ENCODE results near the gene PTDSS2. TPM values are rescaled to one million over a fixed set of nuclear protein-coding genes. Genes with fewer than 3 reads are reported as not detected.

Gene PTDSS2
- total and polyA plus RNA-seq, 2 of the 4 experiments (the other 2 are of a cell fraction) = 23.5 to 26.6 TPM

GRCh38 chr11:462107-462890 is 12.2 kb downstream of the PTDSS2 start:
- CTCF ChIA-PET = no interaction called here
- POLR2A ChIA-PET (ENCODE audit: unreplicated experiment) = no interaction called here
- no peak overlapping the region for H2AK9ac ChIP-seq (replicated peaks; ENCODE audit: low read depth, low read length, poor library complexity)
- H2AFZ ChIP-seq (replicated peaks; ENCODE audit: low read length, poor library complexity) = peak overlapping the region; percentile 21
- no peak overlapping the region for H4K8ac ChIP-seq (ENCODE audit: low read depth in 2 of 2, low read length in 2 of 2)
- no peak overlapping the region for H2AK5ac ChIP-seq (ENCODE audit: low read depth, low read length)
- H3K9me1 ChIP-seq (ENCODE audit: insufficient read depth, low read length) = 0 out of 2 replicates have a peak, but pooled peaks cover 7% of the 10 kb centered on the region
- no peak overlapping the region for H2BK20ac ChIP-seq (ENCODE audit: low read depth, low read length)
- WGBS, 2 experiments (ENCODE audit: extremely low coverage in 2 of 2, insufficient read length in 1 of 2) = 100% methylated on average over 6 of the region's 16 CpGs; no CpG with 5 or more reads in 1 of the 2 experiments
- no peak overlapping the region for H3K4me3 ChIP-seq (ENCODE audit: insufficient read depth, low read depth, low read length)
- ATAC-seq (ENCODE audit: low read depth) (no peak), DNase-seq (no peak)
- in situ Hi-C loops (cut with MboI; ENCODE audit: low sequenced_read_pairs) = no loop called here
- no peaks in the 10 kb centered on the region for H3K4me1 ChIP-seq (ENCODE audit: control insufficient read depth, insufficient read depth, low read length)
- intact Hi-C loops (cut with micrococcal nuclease) = no loop called here
- peaks cover 8 to 51% of the 10 kb centered on the region in 2 experiments for H3K79me1 ChIP-seq (ENCODE audit: low read depth in 1 of 2, low read length in 2 of 2)
- no peak for TF ChIP-seq POLR2A (IDR thresholded peaks at IDR 0.05; ENCODE audit: low read depth, low read length)
- TF ChIP-seq USF2 (IDR thresholded peaks at IDR 0.05; ENCODE audit: low read depth, low read length) = no peak
- no peak for TF ChIP-seq SMC3 (IDR thresholded peaks at IDR 0.05; ENCODE audit: low read depth, low read length)
- no peak for TF ChIP-seq RCOR1 (IDR thresholded peaks at IDR 0.05; ENCODE audit: insufficient replicate concordance, low read length)
- TF ChIP-seq ELK1 (IDR thresholded peaks at IDR 0.05; ENCODE audit: borderline replicate concordance, low read depth, low read length) = no peak
- no peak for TF ChIP-seq RFX5 (IDR thresholded peaks at IDR 0.05; ENCODE audit: low read depth, low read length)
- TF ChIP-seq FOS (IDR thresholded peaks at IDR 0.05; ENCODE audit: low read depth, low read length) = no peak
- no peak for TF ChIP-seq MAZ (IDR thresholded peaks at IDR 0.05; ENCODE audit: borderline replicate concordance, low read depth, low read length)
- TF ChIP-seq NFE2L2 (IDR thresholded peaks at IDR 0.05; ENCODE audit: low read depth, low read length) = no peak
- TF ChIP-seq CHD1 (IDR thresholded peaks at IDR 0.05; ENCODE audit: low read depth, low read length) = no peak
- no peak for TF ChIP-seq CTCF (conservative IDR thresholded peaks at IDR 0.05; ENCODE audit: low read depth, low read length)
- no peak for TF ChIP-seq MAFK (IDR thresholded peaks at IDR 0.05; ENCODE audit: low read depth, low read length)
- no peak for TF ChIP-seq CEBPB (IDR thresholded peaks at IDR 0.05; ENCODE audit: low read depth, low read length)
- no peak for TF ChIP-seq BHLHE40 (IDR thresholded peaks at IDR 0.05; ENCODE audit: low read depth, low read length)
- no peak for TF ChIP-seq MXI1 (IDR thresholded peaks at IDR 0.05; ENCODE audit: borderline replicate concordance, low read depth, low read length)
- H4K20me1 ChIP-seq (ENCODE audit: insufficient read depth, low read length) = peaks cover 19% of the 10 kb centered on the region
- H2BK5ac ChIP-seq (ENCODE audit: low read depth, low read length, poor library complexity, severe bottlenecking) = no peak overlapping the region
- H3K27me3 ChIP-seq (ENCODE audit: control insufficient read depth, insufficient read depth, low read length) = no peaks in the 10 kb centered on the region
- H3K56ac ChIP-seq (ENCODE audit: extremely low read depth, insufficient read depth, low read length) = no peak overlapping the region
- H4K5ac ChIP-seq (ENCODE audit: low read depth, low read length) = no peak overlapping the region
- H2BK15ac ChIP-seq (ENCODE audit: low read depth, low read length) = no peak overlapping the region
- no peak overlapping the region for H3K18ac ChIP-seq (ENCODE audit: low read depth, low read length)
- dilution Hi-C loops (cut with HindIII; ENCODE audit: low sequenced_read_pairs, unreplicated experiment) = no loop called here
- no peak overlapping the region for H3K4me2 ChIP-seq (ENCODE audit: low read depth, low read length)
- H3K4ac ChIP-seq (ENCODE audit: low read depth, low read length) = no peak overlapping the region
- no TSS peak for BruUV-seq (replicated peaks)
- no peak overlapping the region for H4K91ac ChIP-seq (ENCODE audit: insufficient read depth, low read depth, low read length)
- peaks cover 31% of the 10 kb centered on the region for H3K36me3 ChIP-seq (ENCODE audit: control insufficient read depth, insufficient read depth, low read length)
- H3K14ac ChIP-seq (replicated peaks; ENCODE audit: low read depth, low read length) = no peak overlapping the region
- no peak overlapping the region for H3K27ac ChIP-seq (ENCODE audit: insufficient read depth, low read length)
- H3K9ac ChIP-seq (ENCODE audit: low read depth, low read length) = no peak overlapping the region; the same call in 1 of the 2 replicates
- no peak overlapping the region for H2BK120ac ChIP-seq (ENCODE audit: low read depth, low read length)
- no peaks in the 10 kb centered on the region for H3K9me3 ChIP-seq (ENCODE audit: control insufficient read depth, insufficient read depth, low read length)
- H3K23ac ChIP-seq (ENCODE audit: low read depth, low read length) = no peak overlapping the region
